HL-60 (cell line): ENCODE measurements around the gene XRCC4.

Source experiments
- DNase-seq, 2 experiments: peaks; one replicate each; pipeline ENCODE4 v3.0.0-alpha.2; 2010 to 2020; ENCODE audit warnings: low read depth in 1 of 2, low spot score in 1 of 2
- H3K27ac ChIP-seq: fragments of 250-450 bp; sonication (Bioruptor Pico); replicated peaks from 2 replicates; pipeline ENCODE4 v1.5.1; 2020; ENCODE audit warnings: mild to moderate bottlenecking, moderate library complexity
- H3K27me3 ChIP-seq: fragments of 250-450 bp; sonication (Bioruptor Pico); 2 replicates; pipeline ENCODE4 v1.5.1; 2021; ENCODE audit warnings: mild to moderate bottlenecking, moderate library complexity; ENCODE audit not compliant: insufficient read depth, poor library complexity, severe bottlenecking
- H3K4me3 ChIP-seq: replicated peaks from 2 replicates; pipeline ENCODE4 v1.5.1; 2011; ENCODE audit warnings: mild to moderate bottlenecking, control low read depth, low read length; ENCODE audit not compliant: insufficient read depth
- CTCF ChIP-seq: IDR thresholded peaks from one replicate; pipeline ENCODE4 v1.5.1; 2011; ENCODE audit warnings: low read length, control low read depth, inconsistent platforms; ENCODE audit not compliant: insufficient read depth
- GABPA ChIP-seq: IDR thresholded peaks from 2 replicates; pipeline ENCODE4 v1.6.1; 2012; ENCODE audit warnings: low read depth
- POLR2AphosphoS5 ChIP-seq: IDR thresholded peaks from 2 replicates; pipeline ENCODE4 v1.6.1; 2012; ENCODE audit warnings: low read depth
- REST ChIP-seq: IDR thresholded peaks from 2 replicates; pipeline ENCODE4 v1.6.1; 2012; ENCODE audit warnings: low read depth; ENCODE audit not compliant: insufficient replicate concordance
- SPI1 ChIP-seq: IDR thresholded peaks from 2 replicates; pipeline ENCODE4 v1.6.1; 2012; ENCODE audit warnings: low read depth, mild to moderate bottlenecking, borderline replicate concordance

XRCC4 gene

GRCh38 chr5:83142526-83142925, 65.2 kb downstream of the XRCC4 start:
- no peak for DNase-seq
- Histone ChIP-seq H3K4me3 (no peak overlapping the region), H3K27me3 (no peaks in the 10 kb centered on the region), H3K27ac (no peak overlapping the region)
- TF ChIP-seq REST (no peak), GABPA (no peak), CTCF (no peak), POLR2AphosphoS5 (no peak), SPI1 (no peak)

- no peak for DNase-seq
- no peak overlapping the region for H3K4me3 ChIP-seq
- no peaks in the 10 kb centered on the region for H3K27me3 ChIP-seq
- TF ChIP-seq GABPA (no peak), REST (no peak), POLR2AphosphoS5 (no peak), CTCF (no peak), SPI1 (no peak)
- no peak overlapping the region for H3K27ac ChIP-seq
Measured at GRCh38 chr5:83145241-83145640, 67.9 kb downstream of the XRCC4 start.

GRCh38 chr5:83145882-83146331, 68.6 kb downstream of the XRCC4 start:
- DNase-seq = no peak

More at GRCh38 chr5:83145882-83146331, 68.6 kb downstream of the XRCC4 start:
- TF ChIP-seq GABPA (no peak), REST (no peak)
- Histone ChIP-seq H3K27ac (no peak overlapping the region), H3K4me3 (no peak overlapping the region), H3K27me3 (no peaks in the 10 kb centered on the region)
